OCI-LY7 (cell line): ENCODE measurements around the gene ALG1L2.
"Not testable (repeated sequence)": the region's sequence is repeated elsewhere in the genome, so short reads cannot be mapped to it uniquely, and the experiment has no call there.

Experiments used
- CTCF ChIP-seq: fragments of 200-600 bp; sonication (generic); conservative IDR thresholded peaks from 2 replicates; pipeline ENCODE4 v1.5.1; 2014; ENCODE audit warnings: mild to moderate bottlenecking, antibody characterized with exemption, low read length, moderate library complexity, mixed read lengths
- EZH2phosphoT487 ChIP-seq: fragments of 200-600 bp; sonication (generic); IDR thresholded peaks from 2 replicates; pipeline ENCODE4 v1.6.1; 2018; ENCODE audit warnings: low read depth, borderline replicate concordance, mild to moderate bottlenecking, mixed run types, antibody characterized with exemption, low read length, moderate library complexity, mixed read lengths

GRCh38 chr3:130052366-130052765 lies 29.3 kb upstream of the ALG1L2 start:
- TF ChIP-seq CTCF, EZH2phosphoT487: not testable (repeated sequence)
